Spleen (tissue), 11 donors: ENCODE measurements around the gene GJA3. TPM values are rescaled to one million over a fixed set of nuclear protein-coding genes. Genes with fewer than 3 reads are reported as not detected.

ENCODE experiments used
- DNase-seq: peaks from one replicate; pipeline ENCODE4 v3.0.0-alpha.2; 2020
- H3K27ac ChIP-seq, 8 donors: fragments of 200-600 bp; sonication (generic) in 7 of 8; 1 replicate in 4 of 8; 2 replicates in 4 of 8; pipeline versions ENCODE4 v1.5.0 to v1.8.0; 2016 to 2021; ENCODE audit warnings: inconsistent platforms in 4 of 8, mild to moderate bottlenecking in 4 of 8, moderate library complexity in 1 of 8
- H3K27me3 ChIP-seq, 7 donors: fragments of 200-600 bp; sonication (generic) in 6 of 7; replicated peaks in 1 of 7; 1 replicate in 4 of 7; 2 replicates in 3 of 7; pipeline versions ENCODE4 v1.5.0 to v1.8.0; 2016 to 2021; ENCODE audit warnings: inconsistent platforms in 3 of 7, mild to moderate bottlenecking in 1 of 7
- H3K36me3 ChIP-seq, 6 donors: fragments of 200-600 bp; sonication (generic) in 5 of 6; 1 replicate in 4 of 6; 2 replicates in 2 of 6; pipeline versions ENCODE4 v1.5.0 to v1.8.0; 2016 to 2021; ENCODE audit warnings: inconsistent platforms in 2 of 6
- H3K4me1 ChIP-seq, 6 donors: fragments of 200-600 bp; sonication (generic) in 5 of 6; 1 replicate in 3 of 6; 2 replicates in 3 of 6; pipeline versions ENCODE4 v1.5.0 to v1.8.0; 2016 to 2021; ENCODE audit warnings: inconsistent platforms in 3 of 6
- H3K4me3 ChIP-seq, 8 donors: fragments of 200-600 bp; sonication (generic) in 7 of 8; 1 replicate in 4 of 8; 2 replicates in 4 of 8; pipeline versions ENCODE4 v1.5.0 to v1.8.0; 2016 to 2021; ENCODE audit warnings: inconsistent platforms in 4 of 8, mild to moderate bottlenecking in 4 of 8, moderate library complexity in 2 of 8
- H3K9me3 ChIP-seq, 8 donors: fragments of 200-600 bp; sonication (generic) in 7 of 8; 1 replicate in 4 of 8; 2 replicates in 4 of 8; pipeline versions ENCODE4 v1.5.0 to v1.8.0; 2016 to 2021; ENCODE audit warnings: inconsistent platforms in 4 of 8
- POLR2A ChIP-seq, 3 donors: fragments of 450-650 bp; IDR thresholded peaks; one replicate each; pipeline ENCODE4 v1.5.1; 2017; ENCODE audit warnings: antibody characterized with exemption in 3 of 3, mild to moderate bottlenecking in 1 of 3
- POLR2AphosphoS5 ChIP-seq, 3 donors: sonication (generic); formaldehyde crosslinking; IDR thresholded peaks; one replicate each; pipeline ENCODE4 v1.5.1; 2017; ENCODE audit warnings: antibody characterized with exemption in 3 of 3
- WGBS, 5 donors: extraction: QIAGEN DNeasy Blood & Tissue Kit in 3 of 5; methylation state at CpG; one replicate each; pipeline versions ENCODE4 v1.1.5 to v1.1.7; 2013 to 2018; 5-methylcytosine and 5-hydroxymethylcytosine counted together
- intact Hi-C: fragments of 100-400 bp; cut with DNase I; formaldehyde crosslinking; loops from one replicate; pipeline ENCODE4 v1.15.0; 2023; ENCODE audit warnings: low total_unique reads
- polyA plus RNA-seq, 3 donors: library from polyadenylated mRNA; stranded (reverse); fragments of 200-250 nt; gene quantifications; one replicate each; pipeline ENCODE4 v1.2.1, GENCODE V29; 2013
- total RNA-seq, 7 donors: library from RNA; depleted of rRNA in 3 of 7; stranded (reverse); fragments of >200 nt in 3 of 7; fragmentation: NEBNext Ultra II Directional in 4 of 7; extraction: Animal tissue kit (Norgen Biotek cat#: 25700) in 4 of 7; gene quantifications; one replicate each; pipeline versions ENCODE4 v1.1.0 to v1.2.1, GENCODE V29; 2016 to 2021
- TF ChIP-seq, protein P1 (sequence below), 11 experiments: fragments of 200-600 bp in 7 of 11; fragments of 450-650 bp in 4 of 11; sonication (generic) in 4 of 11; IDR thresholded peaks in 8 of 11; conservative IDR thresholded peaks in 3 of 11; 1 replicate in 7 of 11; 2 replicates in 4 of 11; pipeline versions ENCODE4 v1.4.0 to v1.8.0; 2016 to 2021; ENCODE audit warnings: antibody characterized with exemption in 11 of 11, inconsistent platforms in 4 of 11, mild to moderate bottlenecking in 1 of 11
- donor health status: healthy with polysubstance abuse.
- donor health status: DM: no; HTN: no; CAD: no; lungs with moderate emphysema.
- donor health status: DM: no; HTN: no; CAD: no.
- donor health status: Bipolar disorder and iron deficiency.
- donor health status: healthy.
- donor health status: DM: no; HTN: no; CAD: no.
- donor health status: DM: yes; HTN: yes; CAD: no.

Gene GJA3
- total and polyA plus RNA-seq, 10 donors = 0.12 to 0.43 (median 0.25) TPM

DNA sequence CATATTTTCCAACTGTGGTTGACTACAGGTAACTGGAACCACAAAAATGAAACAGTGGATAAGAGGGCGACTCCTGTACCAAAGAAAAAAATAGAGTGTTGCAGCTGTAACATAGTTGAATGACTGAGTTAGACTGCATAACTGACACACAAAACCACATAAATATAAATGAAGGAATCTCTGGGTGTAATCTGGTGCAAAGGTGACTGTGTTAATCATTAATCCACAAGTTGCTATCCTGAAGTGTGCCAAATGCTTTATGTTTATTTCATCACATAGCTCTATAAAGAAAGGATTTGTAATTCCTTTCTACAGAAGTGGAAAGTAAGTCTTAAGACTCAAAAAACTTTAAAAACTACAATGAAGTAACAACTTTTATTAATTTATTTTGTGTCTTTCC, 37.9 kb upstream of the GJA3 start:
- Histone ChIP-seq H3K4me1 (peaks cover 3 to 21% (median 10%) of the 10 kb centered on the region in 6 donors), H3K36me3 (no peaks in the 10 kb centered on the region), H3K27me3 (peaks cover 13 to 51% (median 34%) of the 10 kb centered on the region in 7 donors), H3K9me3 (peaks cover 0 to 11% (median 5%) of the 10 kb centered on the region in 8 donors), H3K27ac (no peak overlapping the region), H3K4me3 (no peak overlapping the region)
- TF ChIP-seq POLR2AphosphoS5 (IDR thresholded peaks at IDR 0.05) (no peak), POLR2A (IDR thresholded peaks at IDR 0.05) (no peak)
- TF ChIP-seq, protein P1, sequence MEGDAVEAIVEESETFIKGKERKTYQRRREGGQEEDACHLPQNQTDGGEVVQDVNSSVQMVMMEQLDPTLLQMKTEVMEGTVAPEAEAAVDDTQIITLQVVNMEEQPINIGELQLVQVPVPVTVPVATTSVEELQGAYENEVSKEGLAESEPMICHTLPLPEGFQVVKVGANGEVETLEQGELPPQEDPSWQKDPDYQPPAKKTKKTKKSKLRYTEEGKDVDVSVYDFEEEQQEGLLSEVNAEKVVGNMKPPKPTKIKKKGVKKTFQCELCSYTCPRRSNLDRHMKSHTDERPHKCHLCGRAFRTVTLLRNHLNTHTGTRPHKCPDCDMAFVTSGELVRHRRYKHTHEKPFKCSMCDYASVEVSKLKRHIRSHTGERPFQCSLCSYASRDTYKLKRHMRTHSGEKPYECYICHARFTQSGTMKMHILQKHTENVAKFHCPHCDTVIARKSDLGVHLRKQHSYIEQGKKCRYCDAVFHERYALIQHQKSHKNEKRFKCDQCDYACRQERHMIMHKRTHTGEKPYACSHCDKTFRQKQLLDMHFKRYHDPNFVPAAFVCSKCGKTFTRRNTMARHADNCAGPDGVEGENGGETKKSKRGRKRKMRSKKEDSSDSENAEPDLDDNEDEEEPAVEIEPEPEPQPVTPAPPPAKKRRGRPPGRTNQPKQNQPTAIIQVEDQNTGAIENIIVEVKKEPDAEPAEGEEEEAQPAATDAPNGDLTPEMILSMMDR (IDR thresholded peaks at IDR 0.05 in 8 of 11, conservative IDR thresholded peaks at IDR 0.05 in 3 of 11) = no peak
- intact Hi-C loops = loop anchor here (5.0 to 10.0 kb wide), 2 partner anchors 629 to 726 kb away; no protein-coding TSS in a partner anchor
- 63 to 97% (median 79%) methylated on average over 1 of the region's 1 CpG for WGBS, 5 donors
- DNase-seq = no peak

DNA sequence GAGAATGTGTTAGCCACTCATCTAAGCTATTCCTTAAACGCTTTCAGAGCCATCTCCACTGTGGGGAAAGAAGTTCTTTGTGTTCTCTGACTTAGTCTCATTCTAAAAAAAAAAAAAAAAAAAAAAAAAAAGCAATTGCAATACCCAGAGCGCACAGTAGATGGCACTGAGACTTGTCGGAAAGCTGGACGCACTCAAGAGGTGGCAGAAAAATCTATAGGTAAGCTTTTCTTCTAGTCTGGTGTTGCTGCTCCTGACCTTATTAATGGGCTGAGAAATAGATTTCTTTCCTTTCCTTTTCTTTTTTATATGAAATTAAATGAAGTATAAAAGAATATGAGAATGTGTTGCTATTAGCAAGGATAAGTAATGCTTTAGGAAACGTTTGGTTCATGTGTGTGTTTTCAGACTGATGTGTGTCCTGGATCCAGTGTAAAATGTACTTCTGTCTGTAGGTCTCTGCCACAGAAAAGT, 36.5 kb upstream of the GJA3 start:
- Histone ChIP-seq H3K9me3 (peaks cover 0 to 11% (median 5%) of the 10 kb centered on the region in 8 donors), H3K27me3 (peaks cover 23 to 56% (median 47%) of the 10 kb centered on the region in 7 donors), H3K4me3 (no peak overlapping the region), H3K36me3 (no peaks in the 10 kb centered on the region), H3K4me1 (peaks cover 14 to 34% (median 24%) of the 10 kb centered on the region in 6 donors), H3K27ac (no peak overlapping the region)
- TF ChIP-seq POLR2A (IDR thresholded peaks at IDR 0.05) (no peak), POLR2AphosphoS5 (IDR thresholded peaks at IDR 0.05) (no peak)
- TF ChIP-seq, protein P1 (IDR thresholded peaks at IDR 0.05 in 8 of 11, conservative IDR thresholded peaks at IDR 0.05 in 3 of 11) = peak; percentile 25 to 72 (median 55)
- no peak for DNase-seq
- WGBS, 5 donors = 9 to 19% (median 12%) methylated on average over 5 of the region's 5 CpGs
- intact Hi-C loops = loop anchor here (5.0 to 10.0 kb wide), 2 partner anchors 630 to 727 kb away; no protein-coding TSS in a partner anchor

DNA sequence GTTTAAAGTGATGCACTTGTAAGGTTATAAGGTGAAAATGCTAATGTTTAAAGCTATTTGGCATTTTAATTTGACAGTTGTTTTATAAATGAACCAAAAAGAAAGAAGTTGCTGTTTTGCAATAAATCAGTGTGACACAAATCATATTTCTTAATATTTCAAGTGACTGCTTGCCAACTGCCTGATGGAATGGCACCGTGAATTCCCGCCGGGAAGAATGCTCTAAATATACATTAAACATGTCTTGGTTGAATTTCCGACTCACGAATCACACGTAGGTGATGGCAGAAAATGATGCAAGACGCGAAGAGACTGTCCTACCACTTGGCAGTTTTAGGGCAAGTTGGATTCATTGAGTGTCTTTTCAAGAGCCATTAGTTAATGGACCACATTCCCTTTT, 34.9 kb upstream of the GJA3 start:
- Histone ChIP-seq H3K9me3 (no peaks in the 10 kb centered on the region), H3K27ac (no peak overlapping the region), H3K27me3 (peaks cover 23 to 72% (median 63%) of the 10 kb centered on the region in 7 donors), H3K4me1 (peaks cover 19 to 46% (median 34%) of the 10 kb centered on the region in 6 donors), H3K36me3 (no peaks in the 10 kb centered on the region), H3K4me3 (no peak overlapping the region)
- no peak for DNase-seq
- intact Hi-C loops = loop anchor here (5.0 to 10.0 kb wide), 2 partner anchors 632 to 729 kb away; no protein-coding TSS in a partner anchor
- TF ChIP-seq, protein P1 (IDR thresholded peaks at IDR 0.05 in 8 of 11, conservative IDR thresholded peaks at IDR 0.05 in 3 of 11) = no peak
- TF ChIP-seq POLR2AphosphoS5 (IDR thresholded peaks at IDR 0.05) (no peak), POLR2A (IDR thresholded peaks at IDR 0.05) (no peak)
- 62 to 83% (median 67%) methylated on average over 8 of the region's 8 CpGs for WGBS, 5 donors

DNA sequence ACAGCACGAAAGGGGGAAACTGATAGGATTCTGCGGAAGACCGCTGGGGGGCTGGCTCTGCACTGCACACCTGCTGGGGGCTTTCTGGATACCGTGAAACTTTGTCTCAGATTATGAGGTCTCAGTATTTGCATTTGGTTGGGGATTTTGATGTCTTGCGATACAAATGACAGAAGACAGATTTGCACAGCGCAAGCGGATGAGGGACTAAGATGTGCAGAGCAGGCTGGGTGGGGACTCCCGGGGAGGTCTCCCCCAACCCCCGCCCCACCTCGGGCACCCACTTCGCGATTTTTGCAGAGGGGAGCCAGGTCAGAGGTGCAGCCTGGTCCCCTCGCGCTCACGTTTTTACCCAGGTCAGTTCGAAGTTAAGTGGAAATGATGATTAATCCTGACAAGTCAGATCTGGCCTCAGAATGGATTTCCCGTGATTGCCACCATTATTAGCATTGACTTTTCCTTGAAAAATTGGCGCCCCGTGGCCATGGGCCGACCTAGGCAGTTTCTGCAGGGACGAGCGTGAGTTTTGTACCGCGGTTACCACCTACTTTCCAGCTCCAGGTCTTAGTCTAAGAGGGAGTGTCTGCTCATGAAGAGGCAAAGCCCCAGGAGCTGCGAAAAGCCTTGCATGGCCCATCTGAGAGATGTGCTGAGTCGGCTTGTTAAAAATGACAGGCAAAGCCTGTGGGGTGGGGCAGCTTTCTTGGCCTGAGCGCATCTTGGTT, 33.2 kb upstream of the GJA3 start:
- Histone ChIP-seq H3K36me3 (no peaks in the 10 kb centered on the region), H3K9me3 (no peaks in the 10 kb centered on the region), H3K27me3 (peaks cover 23 to 75% (median 63%) of the 10 kb centered on the region in 7 donors), H3K4me1 (peaks cover 19 to 51% (median 34%) of the 10 kb centered on the region in 6 donors), H3K4me3 (peak overlapping the region in 7 of 8 donors; percentile 30 to 74 (median 52)), H3K27ac (no peak overlapping the region)
- TF ChIP-seq, protein P1 (IDR thresholded peaks at IDR 0.05 in 8 of 11, conservative IDR thresholded peaks at IDR 0.05 in 3 of 11) = no peak
- TF ChIP-seq POLR2A (IDR thresholded peaks at IDR 0.05) = no peak
- TF ChIP-seq POLR2AphosphoS5 (IDR thresholded peaks at IDR 0.05) = no peak
- DNase-seq = no peak
- WGBS, 5 donors = 4 to 12% (median 7%) methylated on average over 27 of the region's 27 CpGs
- intact Hi-C loops = loop anchor here (10.0 kb wide), 1 partner anchor 731 kb away; no protein-coding TSS in a partner anchor
